AG04450 (cell line): ENCODE data around the gene ARL15. TPM values are rescaled to one million over a fixed set of nuclear protein-coding genes. Genes with fewer than 3 reads are reported as not detected.

ENCODE experiments used
- CTCF ChIA-PET: fragments of 300-600, 350-600 bp; formaldehyde crosslinking; extraction: SDS; loops from one replicate; lab custom pipeline; 2022; ENCODE audit warnings: antibody characterized with exemption, inconsistent platforms; lab: Charles Lee
- POLR2A ChIA-PET: fragments of 350-600 bp; formaldehyde crosslinking; extraction: SDS; loops from one replicate; lab custom pipeline; 2021; ENCODE audit warnings: antibody characterized with exemption, inconsistent platforms; lab: Yijun Ruan, JAX
- DNase-seq: peaks from one replicate; pipeline ENCODE4 v3.0.0-alpha.2; 2011; ENCODE audit warnings: low read depth, low spot score
- H3K27ac ChIP-seq: one replicate; pipeline ENCODE4 v1.5.1; 2012; ENCODE audit warnings: low read depth, low read length, control low read depth
- H3K27me3 ChIP-seq: one replicate; pipeline ENCODE4 v1.6.0; 2012; ENCODE audit warnings: low read length; ENCODE audit not compliant: control insufficient read depth, insufficient read depth
- H3K4me3 ChIP-seq: 2 replicates; pipeline ENCODE4 v1.5.1; 2011; ENCODE audit warnings: mild to moderate bottlenecking, low read depth, low read length, control low read depth
- H3K9me3 ChIP-seq: 2 replicates; pipeline ENCODE4 v1.5.1; 2012; ENCODE audit warnings: low read length; ENCODE audit not compliant: control insufficient read depth, insufficient read depth
- CTCF ChIP-seq: IDR thresholded peaks from 2 replicates; pipeline ENCODE4 v1.5.1; 2011; ENCODE audit warnings: low read depth, low read length, control low read depth, inconsistent platforms
- polyA plus RNA-seq: library from polyadenylated mRNA; depleted of rRNA; stranded (reverse); fragments of >200 nt; gene quantifications from 2 replicates; pipeline ENCODE4 v1.2.3, GENCODE V29; 2011

Gene ARL15
- polyA plus RNA-seq, 1 experiment = 16.0 TPM

GRCh38 chr5:54234304-54234933, 76.0 kb downstream of the ARL15 start:
- peak; percentile 69 for TF ChIP-seq CTCF
- Histone ChIP-seq H3K27me3 (no peaks in the 10 kb centered on the region), H3K4me3 (no peak overlapping the region), H3K9me3 (no peaks in the 10 kb centered on the region), H3K27ac (no peak overlapping the region)
- CTCF ChIA-PET = interaction anchor here (0.5 to 3.1 kb wide), 66 partner anchors 8 to 1286 kb away, joined by 3 to 29 read pairs (median 4); partner anchors contain the start of genes FST and MOCS2
- POLR2A ChIA-PET = interaction anchor here (0.5 to 0.6 kb wide), 2 partner anchors 19 to 827 kb away, joined by 4 to 7 read pairs; no protein-coding TSS in a partner anchor
- peak; percentile 26 for DNase-seq

GRCh38 chr5:54230936-54231685, 79.3 kb downstream of the ARL15 start:
- no peaks in the 10 kb centered on the region for H3K27me3 ChIP-seq
- no peak overlapping the region for H3K27ac ChIP-seq
- no peaks in the 10 kb centered on the region for H3K9me3 ChIP-seq
- TF ChIP-seq CTCF = no peak
- ChIA-PET POLR2A (no interaction called here), CTCF (interaction anchor here (1.5 kb wide), 1 partner anchor 13 kb away, joined by 5 read pairs; no protein-coding TSS in a partner anchor)
- no peak for DNase-seq
- H3K4me3 ChIP-seq = no peak overlapping the region

- no peak overlapping the region for H3K27ac ChIP-seq
- H3K9me3 ChIP-seq = no peaks in the 10 kb centered on the region
- peak; percentile 94 for TF ChIP-seq CTCF
- ChIA-PET CTCF (interaction anchor here (0.5 to 2.2 kb wide), 49 partner anchors 9 to 1284 kb away, joined by 3 to 24 read pairs (median 4); partner anchors contain the start of gene FST), POLR2A (no interaction called here)
- no peaks in the 10 kb centered on the region for H3K27me3 ChIP-seq
- no peak overlapping the region for H3K4me3 ChIP-seq
- peak; percentile 10 for DNase-seq
Measured at GRCh38 chr5:54229041-54229780, 81.2 kb downstream of the ARL15 start.

GRCh38 chr5:54227759-54228158, 82.6 kb downstream of the ARL15 start:
- no peak overlapping the region for H3K4me3 ChIP-seq
- ChIA-PET POLR2A (no interaction called here), CTCF (interaction anchor here (1.4 to 2.2 kb wide), 5 partner anchors 15 to 1282 kb away, joined by 3 to 24 read pairs (median 12); no protein-coding TSS in a partner anchor)
- H3K27me3 ChIP-seq = no peaks in the 10 kb centered on the region
- TF ChIP-seq CTCF = no peak
- H3K27ac ChIP-seq = no peak overlapping the region
- no peak for DNase-seq
- H3K9me3 ChIP-seq = no peaks in the 10 kb centered on the region
